ENCODE measurements around the gene FGF21.

Gene FGF21

DNA sequence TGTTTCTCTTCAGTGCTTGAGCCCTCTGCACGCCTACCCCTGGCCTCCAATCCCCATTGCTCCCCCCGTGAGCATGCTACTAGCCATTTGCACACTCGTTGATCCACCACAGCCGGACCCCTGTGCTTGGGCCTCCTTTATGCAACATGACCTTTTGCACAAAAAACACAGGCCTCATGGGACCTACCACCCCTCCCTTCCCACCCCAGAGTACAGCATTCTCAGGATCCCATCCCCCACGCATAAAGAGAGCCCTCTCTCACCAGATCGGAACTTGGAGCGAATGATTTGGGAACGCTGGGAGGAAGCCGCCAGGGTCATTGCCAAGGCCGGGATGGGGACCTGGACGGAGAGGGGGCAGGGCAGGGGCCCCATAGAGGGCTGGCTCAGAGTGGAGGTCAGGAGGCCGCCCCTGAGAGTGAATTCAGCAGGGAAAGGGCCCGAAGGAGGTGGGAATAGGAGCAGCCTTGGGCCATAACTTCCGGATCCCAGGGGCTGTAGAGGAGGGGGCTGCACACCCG lies 36.6 kb upstream of the FGF21 start:
- no peak for DNase-seq (ENCODE audit: low read depth)
- peaks cover 26% of the 10 kb centered on the region for H3K4me1 ChIP-seq (ENCODE audit: control insufficient read depth, insufficient read depth, low read length)
- H3K9me3 ChIP-seq (ENCODE audit: control insufficient read depth, low read length), result no peaks in the 10 kb centered on the region
- H3K4me3 ChIP-seq (ENCODE audit: low read length), result no peak overlapping the region
- no peak overlapping the region for H3K9ac ChIP-seq (ENCODE audit: low read length)
- no peaks in the 10 kb centered on the region for H3K27me3 ChIP-seq (replicated peaks; ENCODE audit: control insufficient read depth, insufficient read depth, low read length)
- H3K36me3 ChIP-seq (ENCODE audit: control insufficient read depth, insufficient read depth, low read length, severe bottlenecking), result no peaks in the 10 kb centered on the region

DNA sequence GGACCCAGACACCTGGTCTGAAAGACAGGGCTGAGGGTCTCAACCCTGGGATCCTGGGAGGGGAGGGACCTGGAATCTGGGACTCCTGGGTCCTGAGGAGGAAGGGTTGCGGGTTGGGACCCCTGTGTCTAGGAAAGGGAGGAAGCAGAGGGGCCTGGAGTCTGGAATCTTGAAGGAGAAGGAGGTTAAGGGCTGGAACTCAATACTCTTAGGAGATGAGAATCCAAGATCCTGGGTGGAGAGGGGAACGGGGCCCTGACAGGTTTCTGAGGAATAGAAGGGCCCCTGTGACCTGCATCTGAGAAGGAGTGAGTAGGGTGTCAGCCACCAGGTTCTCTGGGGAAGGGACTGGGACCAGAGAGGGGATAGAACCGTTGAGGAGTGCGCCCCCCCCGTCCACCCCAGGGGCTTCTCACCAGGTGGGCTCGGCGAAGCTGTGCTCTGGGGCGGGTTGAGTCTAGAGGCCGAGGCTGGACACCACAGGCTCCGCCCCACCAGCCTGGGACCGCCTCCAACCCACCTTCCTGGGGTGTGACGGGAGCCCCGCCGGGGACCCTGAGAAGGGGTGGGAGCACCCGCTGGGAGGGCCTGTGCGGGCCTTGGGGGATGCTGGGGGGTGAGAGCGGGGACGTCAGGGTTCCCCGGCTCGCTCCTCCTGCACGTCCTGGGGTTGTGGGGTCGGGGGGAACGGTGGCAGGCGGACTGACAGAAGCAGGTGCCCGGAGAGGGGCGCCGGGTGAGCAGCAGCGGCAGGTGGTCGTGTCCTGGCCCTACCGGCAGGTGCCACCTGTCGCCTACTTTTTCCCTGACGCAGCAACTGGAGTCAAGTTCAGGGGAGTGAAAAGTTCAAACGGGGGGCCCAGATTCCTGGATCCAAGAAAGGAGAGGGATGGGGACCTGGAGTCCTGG lies 35.8 kb upstream of the FGF21 start, which contains the start of gene MAMSTR:
Gene MAMSTR, minus strand, starts transcription at position 463 of the 909 bp plus-strand sequence. CDS start 694 bp downstream, outside the sequence.
- H3K4me3 ChIP-seq (ENCODE audit: low read length), result peak within 1 kb of the TSS; percentile 85
- peak within 1 kb of the TSS; percentile 77 for H3K9ac ChIP-seq (ENCODE audit: low read length)
- H3K9me3 ChIP-seq (ENCODE audit: control insufficient read depth, low read length), result no peaks in the 10 kb centered on the region
- H3K36me3 ChIP-seq (ENCODE audit: control insufficient read depth, insufficient read depth, low read length, severe bottlenecking), result no peaks in the 10 kb centered on the region
- no peak for DNase-seq (ENCODE audit: low read depth)
- no peaks in the 10 kb centered on the region for H3K27me3 ChIP-seq (replicated peaks; ENCODE audit: control insufficient read depth, insufficient read depth, low read length)
- peaks cover 29% of the 10 kb centered on the region for H3K4me1 ChIP-seq (ENCODE audit: control insufficient read depth, insufficient read depth, low read length)

DNA sequence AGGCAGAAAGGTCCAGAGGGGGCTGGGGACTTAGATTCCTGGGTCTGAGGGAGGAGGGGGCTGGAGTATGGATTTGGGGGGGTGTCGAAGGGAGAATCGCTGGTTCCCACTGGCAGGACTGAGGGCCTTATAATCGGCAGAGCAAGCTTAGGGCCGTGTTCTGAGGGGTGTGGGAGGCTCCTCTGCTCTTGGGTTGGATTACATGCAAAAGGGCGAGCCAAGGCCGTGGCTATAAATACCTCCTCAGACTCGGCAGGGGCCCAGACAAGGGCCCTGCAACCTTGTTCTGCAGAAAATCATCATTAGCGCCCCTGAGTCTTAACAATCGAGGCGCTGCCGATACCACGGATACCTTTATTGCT lies 35.1 kb upstream of the FGF21 start:
- Histone ChIP-seq H3K4me3 (ENCODE audit: low read length) (peak overlapping the region; percentile 85), H3K9ac (ENCODE audit: low read length) (peak overlapping the region; percentile 77), H3K27me3 (replicated peaks; ENCODE audit: control insufficient read depth, insufficient read depth, low read length) (no peaks in the 10 kb centered on the region), H3K9me3 (ENCODE audit: control insufficient read depth, low read length) (no peaks in the 10 kb centered on the region), H3K4me1 (ENCODE audit: control insufficient read depth, insufficient read depth, low read length) (peaks cover 27% of the 10 kb centered on the region), H3K36me3 (ENCODE audit: control insufficient read depth, insufficient read depth, low read length, severe bottlenecking) (no peaks in the 10 kb centered on the region)
- no peak for DNase-seq (ENCODE audit: low read depth)

DNA sequence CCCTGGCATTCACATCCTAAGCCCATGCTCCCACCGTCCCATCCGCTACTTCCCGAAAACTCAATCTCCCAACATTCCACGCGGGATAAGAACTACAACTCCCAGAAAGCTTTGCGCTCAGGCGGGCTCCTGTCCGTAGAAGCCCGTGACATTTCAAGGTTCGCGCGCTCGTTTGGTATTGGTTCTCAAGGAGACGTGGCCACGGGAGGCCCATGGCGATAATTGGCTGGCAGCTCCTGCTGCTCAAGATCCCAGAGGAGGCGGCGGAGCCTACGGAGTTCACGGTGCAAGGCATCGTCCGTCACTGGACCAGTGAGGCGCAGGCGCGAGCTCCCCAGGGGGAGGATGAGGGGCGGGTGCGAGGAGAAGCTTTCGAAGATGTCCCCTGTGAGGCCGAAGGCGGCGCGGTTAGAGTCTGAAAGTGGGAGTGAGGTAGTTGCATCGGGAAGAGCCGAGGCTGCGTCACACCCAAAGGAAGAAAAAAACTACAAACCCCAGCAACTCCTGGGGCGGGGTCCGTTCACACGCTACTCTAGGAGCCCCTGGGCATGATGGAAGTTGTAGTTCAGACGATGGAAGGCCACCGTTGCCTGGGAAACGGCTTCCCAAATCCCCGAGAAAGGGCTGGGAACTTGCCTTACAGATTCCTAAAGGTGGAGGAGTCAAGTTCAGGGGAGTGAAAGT lies 34.6 kb upstream of the FGF21 start:
- H3K27me3 ChIP-seq (replicated peaks; ENCODE audit: control insufficient read depth, insufficient read depth, low read length), result no peaks in the 10 kb centered on the region
- no peaks in the 10 kb centered on the region for H3K36me3 ChIP-seq (ENCODE audit: control insufficient read depth, insufficient read depth, low read length, severe bottlenecking)
- DNase-seq (ENCODE audit: low read depth), result peak; percentile 100
- peak overlapping the region; percentile 85 for H3K4me3 ChIP-seq (ENCODE audit: low read length)
- peaks cover 22% of the 10 kb centered on the region for H3K4me1 ChIP-seq (ENCODE audit: control insufficient read depth, insufficient read depth, low read length)
- peak overlapping the region; percentile 77 for H3K9ac ChIP-seq (ENCODE audit: low read length)
- no peaks in the 10 kb centered on the region for H3K9me3 ChIP-seq (ENCODE audit: control insufficient read depth, low read length)

DNA sequence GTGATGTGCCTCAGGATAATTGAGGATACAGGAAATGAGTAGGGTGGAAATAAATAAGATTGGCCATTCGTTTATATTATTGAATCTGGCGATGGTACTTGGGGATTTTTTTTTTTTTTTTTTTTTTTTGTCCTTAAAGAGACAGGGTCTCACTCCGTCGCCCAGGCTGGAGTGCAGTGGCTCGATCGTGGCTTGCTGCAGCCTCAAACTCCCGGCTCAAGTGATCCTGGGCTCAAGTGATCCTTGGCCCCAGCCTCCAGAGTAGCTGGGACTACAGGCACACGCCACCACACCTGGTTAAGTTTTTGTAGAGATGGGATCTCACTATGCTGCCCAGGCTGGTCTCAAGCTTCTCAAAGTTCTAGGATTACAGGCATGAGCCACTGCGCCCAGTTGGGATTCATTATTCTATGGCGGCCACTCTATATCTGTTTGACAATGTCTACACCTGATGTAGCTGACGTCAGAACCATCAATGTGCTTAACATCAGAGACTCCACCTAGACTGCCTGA lies 33.1 kb upstream of the FGF21 start:
- Histone ChIP-seq H3K9ac (ENCODE audit: low read length) (no peak overlapping the region), H3K9me3 (ENCODE audit: control insufficient read depth, low read length) (no peaks in the 10 kb centered on the region)

DNA sequence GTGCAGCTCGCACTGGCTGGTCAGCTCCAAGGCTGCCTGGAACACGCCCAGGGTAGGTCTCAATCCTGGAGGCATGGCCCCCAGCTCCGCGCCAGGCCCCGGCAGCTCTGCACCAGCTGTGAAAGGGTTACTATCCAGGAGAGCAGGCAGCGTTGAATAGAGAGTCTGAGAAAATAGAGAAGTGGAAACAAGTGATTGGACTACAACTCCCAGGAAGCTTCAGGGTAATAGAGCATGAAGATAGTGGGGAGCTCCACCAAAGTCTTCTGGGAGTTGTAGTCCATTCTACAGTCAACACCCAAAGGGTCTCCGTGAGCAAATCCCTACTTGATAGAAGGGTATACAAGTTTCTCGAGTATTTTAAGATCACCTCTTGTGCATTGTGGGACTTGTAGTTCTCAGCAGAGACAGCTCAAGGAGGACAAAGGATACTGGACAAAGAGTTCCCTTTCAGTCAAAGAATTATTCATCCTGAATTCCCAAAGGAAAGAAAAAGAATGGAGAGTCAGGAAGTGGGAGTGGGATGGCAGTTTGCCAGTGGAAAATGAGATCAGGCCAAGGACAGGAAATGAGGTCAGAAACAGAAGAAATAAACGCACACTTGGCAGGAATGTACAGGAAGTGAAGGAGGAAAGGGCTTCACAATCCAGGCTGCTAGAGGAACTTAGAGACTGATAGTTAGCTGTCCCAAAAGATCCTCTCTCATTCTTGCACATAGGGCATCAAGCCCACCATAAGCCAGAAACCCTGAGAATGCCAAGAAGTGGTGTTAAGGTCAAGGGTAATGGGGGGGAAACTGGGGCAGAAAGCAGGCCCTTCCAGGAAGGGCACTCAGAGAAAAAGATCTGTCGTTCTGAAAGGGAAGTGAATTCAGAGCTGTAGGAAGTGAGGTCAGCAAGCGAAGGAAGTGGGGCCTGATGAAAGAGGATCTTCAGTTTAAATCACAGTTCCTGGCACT lies 30.2 kb upstream of the FGF21 start:
- no peaks in the 10 kb centered on the region for H3K9me3 ChIP-seq (ENCODE audit: control insufficient read depth, low read length)
- no peak overlapping the region for H3K4me3 ChIP-seq (ENCODE audit: low read length)
- H3K4me1 ChIP-seq (ENCODE audit: control insufficient read depth, insufficient read depth, low read length), result peaks cover 12% of the 10 kb centered on the region
- H3K27me3 ChIP-seq (replicated peaks; ENCODE audit: control insufficient read depth, insufficient read depth, low read length), result no peaks in the 10 kb centered on the region
- no peak overlapping the region for H3K9ac ChIP-seq (ENCODE audit: low read length)
- no peaks in the 10 kb centered on the region for H3K36me3 ChIP-seq (ENCODE audit: control insufficient read depth, insufficient read depth, low read length, severe bottlenecking)
- peak; percentile 65 for DNase-seq (ENCODE audit: low read depth)

More for the DNA sequence above, 33.1 kb upstream of the FGF21 start:
- DNase-seq (ENCODE audit: low read depth), result no peak
- Histone ChIP-seq H3K27me3 (replicated peaks; ENCODE audit: control insufficient read depth, insufficient read depth, low read length) (no peaks in the 10 kb centered on the region), H3K36me3 (ENCODE audit: control insufficient read depth, insufficient read depth, low read length, severe bottlenecking) (no peaks in the 10 kb centered on the region), H3K4me1 (ENCODE audit: control insufficient read depth, insufficient read depth, low read length) (peaks cover 16% of the 10 kb centered on the region), H3K4me3 (ENCODE audit: low read length) (no peak overlapping the region)

DNA sequence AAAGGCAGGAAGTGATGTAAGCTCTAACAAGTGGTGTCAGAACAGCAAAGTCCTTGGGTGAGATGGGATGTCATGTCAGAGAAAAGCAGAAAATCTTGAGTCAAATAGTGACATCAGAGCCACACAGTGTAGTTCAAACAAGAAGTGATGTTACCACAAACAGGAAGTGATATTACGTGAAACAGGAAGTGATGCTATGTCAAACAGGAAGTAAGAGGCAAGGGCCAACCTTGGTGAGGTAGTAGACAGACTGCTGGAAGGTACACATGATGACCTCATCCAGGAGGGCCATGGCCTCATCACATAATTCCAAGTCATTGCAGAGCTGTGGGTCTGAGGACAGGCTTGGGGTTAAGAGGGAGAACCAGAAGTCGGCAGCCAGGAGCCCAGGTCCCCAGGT lies 28.8 kb upstream of the FGF21 start:
- H3K36me3 ChIP-seq (ENCODE audit: control insufficient read depth, insufficient read depth, low read length, severe bottlenecking), result no peaks in the 10 kb centered on the region
- H3K4me3 ChIP-seq (ENCODE audit: low read length), result no peak overlapping the region
- H3K9me3 ChIP-seq (ENCODE audit: control insufficient read depth, low read length), result no peaks in the 10 kb centered on the region
- DNase-seq (ENCODE audit: low read depth), result no peak
- no peak overlapping the region for H3K9ac ChIP-seq (ENCODE audit: low read length)
- peaks cover 4% of the 10 kb centered on the region for H3K27me3 ChIP-seq (replicated peaks; ENCODE audit: control insufficient read depth, insufficient read depth, low read length)
- peaks cover 8% of the 10 kb centered on the region for H3K4me1 ChIP-seq (ENCODE audit: control insufficient read depth, insufficient read depth, low read length)

DNA sequence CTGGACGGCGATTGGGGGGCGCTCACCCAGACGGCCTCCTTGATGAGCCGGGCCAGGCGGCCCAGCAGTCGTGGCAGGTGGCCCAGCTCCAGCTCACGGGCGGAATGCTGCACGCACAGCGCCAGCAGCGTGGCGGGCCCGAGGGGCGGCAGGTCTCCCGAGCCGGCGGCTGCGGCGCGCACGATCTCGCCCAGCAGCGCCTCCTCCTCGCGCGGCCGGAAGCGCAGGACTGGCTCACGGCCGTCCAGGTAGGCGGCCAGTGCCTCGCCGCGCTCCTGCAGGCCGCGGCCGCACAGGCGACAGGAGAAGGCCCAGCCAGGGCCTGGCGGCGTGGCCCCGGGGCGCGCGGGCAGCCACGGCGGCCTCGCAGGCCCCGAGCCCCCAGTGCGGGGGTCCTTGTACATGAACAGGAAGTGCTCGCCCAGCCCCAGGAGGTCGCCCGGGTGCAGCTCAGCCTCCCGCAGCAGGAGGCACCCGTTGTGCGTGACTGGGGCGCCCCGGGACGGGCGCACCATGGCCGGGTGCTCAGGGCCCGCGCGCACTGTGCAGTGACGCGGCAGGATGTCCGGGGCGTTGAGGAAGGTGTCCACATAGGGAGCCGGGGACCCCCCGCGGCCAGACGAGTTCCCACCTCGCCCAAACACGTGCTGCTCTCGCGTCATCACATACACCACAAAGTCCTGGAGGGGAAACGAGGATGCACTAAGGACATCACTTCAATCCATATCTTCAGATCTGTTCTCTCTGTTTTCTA lies 26.2 kb upstream of the FGF21 start:
- no peaks in the 10 kb centered on the region for H3K9me3 ChIP-seq (ENCODE audit: control insufficient read depth, low read length)
- no peak overlapping the region for H3K9ac ChIP-seq (ENCODE audit: low read length)
- H3K36me3 ChIP-seq (ENCODE audit: control insufficient read depth, insufficient read depth, low read length, severe bottlenecking), result no peaks in the 10 kb centered on the region
- no peak overlapping the region for H3K4me3 ChIP-seq (ENCODE audit: low read length)
- no peak for DNase-seq (ENCODE audit: low read depth)
- H3K27me3 ChIP-seq (replicated peaks; ENCODE audit: control insufficient read depth, insufficient read depth, low read length), result peaks cover 17% of the 10 kb centered on the region
- H3K4me1 ChIP-seq (ENCODE audit: control insufficient read depth, insufficient read depth, low read length), result peaks cover 8% of the 10 kb centered on the region

DNA sequence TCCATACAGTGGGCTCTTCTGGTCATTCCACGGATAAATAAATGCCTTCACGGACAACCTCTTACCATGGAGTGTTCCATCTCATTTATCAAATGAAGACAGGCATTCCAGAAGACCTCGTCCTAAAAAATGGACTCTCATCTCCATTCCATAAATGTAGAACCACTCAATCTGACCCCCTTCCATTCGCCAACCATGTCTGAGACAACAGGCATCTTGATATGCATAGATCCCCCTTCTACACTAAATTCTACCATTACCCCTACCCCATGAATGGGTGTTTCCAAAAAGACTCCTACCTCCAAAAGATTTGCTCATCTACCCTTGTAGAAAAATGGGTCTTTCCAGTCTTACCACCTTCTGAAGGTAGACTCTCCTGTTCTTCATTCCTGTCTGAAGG lies 23.9 kb upstream of the FGF21 start:
- Histone ChIP-seq H3K4me3 (ENCODE audit: low read length) (no peak overlapping the region), H3K36me3 (ENCODE audit: control insufficient read depth, insufficient read depth, low read length, severe bottlenecking) (no peaks in the 10 kb centered on the region), H3K27me3 (replicated peaks; ENCODE audit: control insufficient read depth, insufficient read depth, low read length) (peaks cover 26% of the 10 kb centered on the region), H3K4me1 (ENCODE audit: control insufficient read depth, insufficient read depth, low read length) (no peaks in the 10 kb centered on the region), H3K9ac (ENCODE audit: low read length) (no peak overlapping the region), H3K9me3 (ENCODE audit: control insufficient read depth, low read length) (no peaks in the 10 kb centered on the region)
- DNase-seq (ENCODE audit: low read depth), result no peak

DNA sequence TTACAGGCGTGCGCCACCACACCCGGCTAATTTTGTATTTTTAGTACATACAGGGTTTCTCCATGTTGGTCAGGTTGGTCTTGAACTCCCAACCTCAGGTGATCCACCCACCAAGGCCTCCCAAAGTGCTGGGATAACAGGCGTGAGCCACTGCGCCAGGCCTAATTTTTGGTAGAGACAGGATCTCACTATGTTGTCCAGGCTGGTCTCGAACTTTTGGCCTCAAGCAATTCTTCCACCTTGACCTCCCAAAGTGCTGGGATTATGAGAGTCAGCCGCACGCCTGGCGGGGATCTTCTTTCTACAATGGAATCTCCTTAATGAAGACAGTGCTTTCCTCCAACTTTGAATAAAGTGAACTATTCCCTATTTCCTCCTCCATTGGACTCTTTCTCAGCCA lies 20.7 kb upstream of the FGF21 start:
- no peak overlapping the region for H3K4me3 ChIP-seq (ENCODE audit: low read length)
- no peak for DNase-seq (ENCODE audit: low read depth)
- H3K9me3 ChIP-seq (ENCODE audit: control insufficient read depth, low read length), result no peaks in the 10 kb centered on the region

More for the DNA sequence above, 20.7 kb upstream of the FGF21 start:
- Histone ChIP-seq H3K4me1 (ENCODE audit: control insufficient read depth, insufficient read depth, low read length) (no peaks in the 10 kb centered on the region), H3K9ac (ENCODE audit: low read length) (no peak overlapping the region), H3K27me3 (replicated peaks; ENCODE audit: control insufficient read depth, insufficient read depth, low read length) (peaks cover 32% of the 10 kb centered on the region), H3K36me3 (ENCODE audit: control insufficient read depth, insufficient read depth, low read length, severe bottlenecking) (no peaks in the 10 kb centered on the region)
